Cortex of kidney (tissue), 1 donor: ENCODE data around the gene HHIPL2.

Experiments used
- DNase-seq: peaks from one replicate; lab custom pipeline; 2025; lab: John Stamatoyannopoulos, UW

The HHIPL2 gene

DNA sequence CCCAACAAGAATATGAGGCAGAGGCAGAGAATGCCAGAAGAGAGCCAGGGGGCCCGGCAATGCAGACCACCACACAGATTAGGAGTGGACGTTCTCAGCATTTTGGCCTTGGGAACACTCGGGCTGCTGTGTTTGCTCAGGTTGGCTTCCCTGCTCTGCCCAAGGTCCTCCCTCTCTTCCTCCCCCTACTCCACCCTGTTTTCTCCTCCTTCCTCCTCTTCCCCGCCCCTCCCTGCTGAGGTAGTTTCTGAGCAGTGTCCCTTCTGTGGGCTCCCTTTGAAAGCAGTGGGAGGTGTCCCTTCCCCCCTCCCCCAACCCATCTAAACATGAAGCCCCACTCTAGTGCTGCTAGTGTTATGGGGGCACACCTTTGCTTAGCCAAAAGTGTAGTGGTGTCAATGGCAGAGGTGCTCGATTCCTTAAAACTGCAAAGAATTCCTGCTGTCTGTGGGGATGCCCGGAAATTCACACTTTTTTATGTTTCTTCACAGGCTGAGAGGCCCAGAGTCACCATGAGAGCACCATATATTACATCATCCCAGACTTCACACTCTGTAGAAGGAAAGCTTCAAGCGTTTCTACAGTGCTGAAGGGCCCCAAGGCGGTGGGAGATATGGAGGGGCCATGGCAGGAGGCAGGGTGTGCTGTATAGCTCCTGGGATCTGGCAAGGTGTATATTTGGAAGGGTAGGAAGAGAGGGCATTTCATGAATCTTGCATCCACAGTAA, at the start of gene HHIPL2:
Gene HHIPL2, minus strand, starts transcription at position 161 of the 728 bp plus-strand sequence. Its CDS starts 60 bp downstream, at position 101.
- DNase-seq = no peak

DNA sequence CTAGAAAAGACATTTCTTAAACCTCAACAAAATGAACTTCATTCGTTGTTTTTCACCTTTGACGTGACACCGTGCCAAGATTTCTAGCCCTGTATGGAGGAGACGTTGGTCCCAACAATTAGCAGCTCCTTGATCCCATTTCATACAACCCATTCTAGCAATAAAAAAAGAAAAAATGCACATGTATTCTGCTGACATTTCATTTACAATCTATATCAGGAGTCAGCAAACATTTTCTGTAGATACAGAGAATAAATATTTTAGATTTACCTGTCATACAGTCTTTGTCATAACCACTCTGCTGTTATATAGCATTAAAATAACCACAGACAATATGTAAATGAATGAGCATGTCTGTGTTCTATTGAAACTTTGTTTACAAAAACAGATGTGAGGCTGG, 48.8 kb upstream of the HHIPL2 start:
- no peak for DNase-seq

DNA sequence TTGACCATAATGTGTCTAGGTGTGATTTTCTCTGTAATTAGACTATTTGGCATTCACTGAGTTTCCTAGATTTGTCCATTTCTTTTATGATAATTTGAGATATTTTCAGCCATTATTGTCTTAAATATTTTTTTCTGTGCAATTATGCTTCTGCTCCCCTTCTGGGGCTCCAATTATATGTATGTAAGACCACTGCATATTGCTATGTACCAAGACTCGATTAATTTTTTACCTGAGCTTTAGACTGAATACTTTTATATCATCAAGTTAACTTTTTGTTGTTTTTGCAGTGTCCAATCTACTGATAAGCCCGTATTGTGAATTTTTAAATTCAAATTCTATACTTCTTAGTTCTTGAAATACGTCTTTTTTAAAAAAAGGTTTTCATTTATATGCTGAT, 46.9 kb upstream of the HHIPL2 start:
- DNase-seq = no peak

DNA sequence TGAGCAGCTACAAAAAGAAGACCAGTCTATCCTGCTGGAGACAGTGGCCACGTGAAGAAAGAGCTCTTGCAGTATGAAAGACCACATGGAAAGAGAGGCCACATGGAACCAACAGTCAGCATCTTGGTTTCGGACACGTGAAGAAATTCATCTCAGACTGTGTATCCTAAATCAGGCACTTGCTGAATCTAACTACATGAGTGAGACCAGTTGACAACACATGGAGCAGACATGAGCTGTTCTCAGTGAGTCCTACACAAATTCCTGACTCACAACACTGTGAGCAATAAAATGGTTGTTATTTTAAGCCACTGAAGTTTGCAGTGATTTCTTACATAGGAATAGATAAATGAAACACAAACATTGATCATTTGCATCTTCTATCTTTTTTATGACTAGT, 44.3 kb upstream of the HHIPL2 start:
- DNase-seq = no peak

DNA sequence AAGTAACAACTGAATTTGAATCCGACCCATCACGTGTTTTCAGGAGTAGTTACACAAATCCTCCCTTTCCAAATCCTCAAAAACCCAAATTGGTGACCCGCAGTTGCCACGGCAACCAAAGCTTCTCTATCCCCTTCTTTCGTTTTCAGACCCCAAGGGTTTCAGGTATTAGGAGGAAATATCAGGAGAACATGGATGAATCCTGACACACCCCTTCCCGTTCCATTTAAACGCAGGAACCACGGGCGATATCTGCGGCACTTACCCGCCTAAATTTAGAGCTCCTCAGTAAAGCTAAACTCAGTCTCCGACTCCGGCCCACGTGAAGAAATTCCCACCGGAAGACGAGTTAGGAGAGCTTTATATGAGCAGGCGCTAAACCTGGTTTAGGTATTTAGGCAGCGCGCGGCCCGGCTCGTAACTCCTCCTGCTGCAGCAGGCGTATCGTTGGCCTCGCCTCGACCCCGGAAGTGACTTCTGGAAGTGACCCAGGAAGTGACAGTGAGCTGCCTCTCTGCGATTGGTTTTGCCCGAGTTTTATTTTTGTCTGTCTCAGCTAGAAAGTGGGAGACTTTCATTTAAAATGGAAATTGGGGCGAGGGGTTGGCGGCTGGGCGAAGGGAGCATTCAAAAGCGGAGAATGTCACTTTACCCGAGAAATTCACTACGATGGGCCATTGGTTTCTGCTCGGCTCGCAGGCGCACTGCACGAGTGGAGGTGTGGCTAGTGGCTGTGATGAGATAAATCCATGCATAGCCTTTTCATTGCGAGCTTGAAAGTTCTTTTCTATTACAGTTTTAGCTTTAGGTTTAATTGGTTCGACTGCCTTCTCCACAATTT, 41.8 kb upstream of the HHIPL2 start, which contains the start of gene TAF1A:
Gene TAF1A, minus strand, starts transcription at position 472 of the 841 bp plus-strand sequence.
- DNase-seq = no peak

DNA sequence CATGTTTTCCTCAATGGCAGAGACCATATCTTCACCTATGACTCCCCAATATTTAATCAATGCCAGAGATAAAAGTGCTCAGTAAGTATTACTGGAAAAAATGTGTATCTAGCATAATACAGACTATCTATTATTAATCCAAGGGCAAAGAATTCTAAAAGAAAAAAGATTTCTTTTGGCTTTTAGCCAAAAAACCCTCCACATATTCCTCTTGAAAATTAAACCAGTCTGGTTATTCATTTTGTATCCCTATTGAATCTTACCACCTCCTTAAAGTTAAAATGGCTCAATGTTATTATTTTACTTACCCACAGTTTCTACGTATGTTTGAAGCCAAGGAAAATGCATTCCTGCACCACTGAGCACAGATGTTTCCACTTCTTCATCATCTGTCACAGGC, 40.2 kb upstream of the HHIPL2 start:
- no peak for DNase-seq

DNA sequence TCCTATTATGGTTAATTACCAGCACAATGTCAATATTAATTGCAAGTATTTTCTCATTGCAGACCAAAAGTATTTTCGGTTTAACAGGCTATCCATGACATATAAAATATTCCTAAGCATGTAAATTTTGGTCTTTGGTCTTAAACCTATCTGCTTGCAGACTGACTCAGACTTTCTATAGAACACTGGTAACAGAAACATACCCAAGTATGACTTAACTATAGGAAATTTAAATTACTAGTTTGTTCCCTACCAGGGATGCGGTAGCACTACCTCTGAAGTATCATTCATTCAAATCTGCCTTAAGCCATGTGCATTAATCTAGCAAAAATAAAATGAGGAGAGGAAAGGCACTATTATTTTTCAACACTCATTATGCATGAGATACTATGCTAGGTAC, 38.9 kb upstream of the HHIPL2 start:
- no peak for DNase-seq

DNA sequence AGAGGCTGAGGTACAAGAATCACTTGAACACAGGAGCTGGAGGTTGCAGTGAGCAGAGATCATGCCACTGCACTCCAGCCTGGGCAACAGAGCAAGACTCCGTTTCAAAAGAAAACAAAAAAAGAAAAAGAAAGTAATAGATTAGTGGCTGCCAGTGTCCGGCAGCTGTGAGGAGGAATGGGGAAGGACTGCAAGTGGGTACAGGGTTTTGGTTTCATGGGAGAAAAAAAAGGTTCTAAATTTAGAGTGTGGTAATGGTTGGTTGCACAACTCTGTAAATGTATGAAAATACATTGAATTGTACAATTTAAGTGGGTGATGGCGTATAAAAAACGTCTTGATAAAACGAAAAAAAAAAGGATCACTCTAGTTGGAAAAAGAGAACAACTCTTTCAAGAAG, 35.2 kb upstream of the HHIPL2 start:
- DNase-seq = no peak

DNA sequence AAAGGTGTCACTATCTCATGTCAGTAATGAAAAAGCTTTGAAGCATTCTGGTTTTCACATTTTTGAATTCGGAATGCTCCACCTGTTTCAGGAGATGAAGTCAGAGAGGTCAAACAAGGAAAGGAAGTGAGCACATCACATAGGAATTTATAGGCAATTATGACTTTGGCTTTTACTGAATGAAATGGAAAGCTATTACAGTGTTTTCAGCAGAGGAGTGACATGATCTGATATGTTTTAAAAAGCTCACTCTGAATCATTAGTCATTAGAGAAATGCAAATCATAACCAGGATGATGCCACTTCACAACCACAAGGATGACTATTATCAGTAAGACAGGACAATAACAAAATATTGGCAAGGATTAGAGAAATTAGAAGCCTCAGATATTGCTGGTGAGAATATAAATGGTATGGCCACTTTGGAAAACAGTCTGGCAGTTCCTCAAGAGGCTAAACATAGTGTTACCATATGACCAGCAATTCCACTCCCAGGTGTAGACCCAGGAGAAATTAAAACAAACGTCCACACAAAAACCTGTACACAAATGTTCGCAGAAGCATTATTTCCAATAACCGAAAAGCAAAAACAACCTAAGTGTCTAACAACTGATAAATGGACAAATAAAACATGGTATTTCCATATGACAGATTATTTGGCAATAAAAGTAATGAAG, 34.3 kb upstream of the HHIPL2 start:
- no peak for DNase-seq

DNA sequence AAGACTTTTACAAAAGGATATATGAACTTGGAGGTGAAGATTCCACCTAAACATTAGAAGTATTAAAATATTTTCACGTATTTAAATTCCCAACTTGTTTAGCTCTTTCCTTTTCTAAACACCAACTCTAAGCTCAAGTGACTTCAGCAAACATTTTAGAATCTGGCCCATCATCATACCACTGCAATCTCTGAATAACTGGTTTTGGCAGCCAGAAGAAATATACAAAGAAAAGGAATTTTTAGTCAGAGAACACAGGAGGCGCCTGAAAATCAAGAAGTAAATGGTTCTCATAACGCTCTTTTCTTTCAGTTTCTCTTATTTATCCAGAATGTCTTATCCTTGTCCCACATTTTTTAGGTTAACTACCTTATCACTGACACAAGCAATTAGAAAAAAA, 31.4 kb upstream of the HHIPL2 start:
- no peak for DNase-seq

DNA sequence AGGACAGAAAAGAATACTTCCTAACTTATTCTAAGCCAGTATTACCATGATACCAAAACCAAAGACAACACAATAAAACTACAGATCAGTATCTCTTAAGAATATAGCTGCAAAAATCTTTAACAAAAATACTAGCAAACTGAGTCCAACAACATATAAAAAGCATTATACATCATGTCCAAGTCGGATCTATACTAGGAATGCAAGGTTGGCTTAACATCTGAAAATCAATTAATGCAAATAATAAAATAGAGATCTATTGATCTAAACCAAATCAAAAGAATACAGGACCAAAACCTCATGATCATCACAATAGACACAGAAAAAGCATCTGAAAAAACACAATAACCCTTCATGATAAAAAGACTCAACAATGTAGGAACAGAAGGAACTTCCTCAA, 22.9 kb upstream of the HHIPL2 start:
- no peak for DNase-seq

DNA sequence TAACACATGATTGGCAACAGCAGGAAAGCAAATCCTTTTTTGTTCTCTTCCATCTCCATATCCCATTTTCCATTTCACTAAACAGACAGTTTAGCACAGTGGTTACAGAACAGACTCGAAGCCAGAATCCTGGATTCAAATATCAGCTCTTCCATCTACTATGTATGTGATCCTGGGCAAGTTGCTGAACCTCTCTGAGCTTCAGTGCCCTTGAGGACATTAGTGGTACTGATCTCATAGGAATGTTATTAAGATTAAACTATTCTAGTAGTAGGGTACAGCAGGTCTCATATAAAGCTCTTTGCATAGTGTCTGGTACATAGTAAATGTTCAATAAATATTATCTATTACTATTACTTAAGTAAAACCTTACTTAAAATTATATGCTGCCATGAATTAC, 13.8 kb upstream of the HHIPL2 start:
- no peak for DNase-seq

DNA sequence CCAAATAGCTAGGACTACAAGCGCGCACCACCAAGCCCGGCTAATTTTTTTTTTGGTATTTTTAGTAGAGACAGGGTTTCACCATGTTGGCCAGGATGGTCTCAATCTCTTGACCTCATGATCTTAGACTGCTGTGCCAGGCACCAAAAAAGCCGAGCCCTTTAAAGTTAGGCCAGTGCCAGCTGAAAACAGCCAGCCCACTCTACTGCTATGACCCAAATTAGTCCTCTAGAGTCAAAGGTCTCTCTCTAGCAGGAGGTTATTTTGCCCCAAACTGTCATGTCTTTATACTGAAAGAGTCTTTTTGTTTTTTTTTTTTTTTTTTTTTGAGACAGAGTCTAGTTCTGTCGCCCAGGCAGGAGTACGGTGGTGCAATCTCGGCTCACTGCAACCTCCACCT, 9.7 kb upstream of the HHIPL2 start:
- no peak for DNase-seq

DNA sequence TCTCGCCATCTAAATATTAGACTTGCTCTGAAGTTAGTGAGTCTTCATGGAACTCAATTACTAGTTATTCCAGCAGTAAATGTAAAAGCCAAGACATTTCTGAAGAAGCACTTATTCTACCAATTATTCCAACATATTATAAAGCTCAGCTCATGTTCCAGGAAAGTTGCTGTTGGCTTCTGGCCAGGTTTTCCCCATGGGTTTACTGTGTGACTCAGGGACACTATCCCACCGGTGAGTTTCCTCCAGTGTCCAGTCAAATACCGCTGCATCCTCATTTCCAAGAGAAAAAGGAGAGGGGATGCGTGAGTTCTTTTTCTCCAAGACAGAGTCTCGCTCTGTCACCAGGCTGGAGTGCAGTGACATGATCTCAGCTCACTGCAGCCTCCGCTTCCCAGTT, 9.2 kb upstream of the HHIPL2 start:
- no peak for DNase-seq

DNA sequence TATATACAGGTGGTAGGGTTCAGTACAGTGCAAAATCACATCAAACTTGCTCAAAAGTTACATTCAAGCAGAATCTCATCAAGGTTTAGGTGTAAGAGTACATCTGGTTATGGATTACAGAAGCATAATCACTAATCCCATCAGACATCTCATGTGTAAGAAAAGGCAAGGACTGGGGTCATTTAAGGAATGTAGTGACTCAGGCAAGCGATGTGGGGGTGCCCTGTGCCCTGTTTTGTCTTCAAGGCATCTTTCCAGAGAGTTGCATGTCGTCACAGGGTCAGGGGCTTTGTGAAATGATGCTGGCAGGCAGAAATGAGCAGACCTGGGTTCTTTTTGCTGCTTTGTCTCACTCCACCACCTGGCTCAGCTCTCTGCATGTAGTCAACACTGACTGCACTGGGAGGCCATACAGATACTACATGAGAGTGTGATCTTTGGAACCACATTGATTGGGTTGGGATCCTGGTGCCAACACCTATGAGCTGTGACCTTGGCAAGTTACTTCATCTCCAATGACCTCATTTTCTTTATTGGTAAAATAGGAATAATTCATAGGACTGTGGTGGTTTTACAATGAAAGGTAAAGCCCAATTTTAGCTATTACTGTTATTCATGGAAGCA, 8.2 kb upstream of the HHIPL2 start:
- no peak for DNase-seq

DNA sequence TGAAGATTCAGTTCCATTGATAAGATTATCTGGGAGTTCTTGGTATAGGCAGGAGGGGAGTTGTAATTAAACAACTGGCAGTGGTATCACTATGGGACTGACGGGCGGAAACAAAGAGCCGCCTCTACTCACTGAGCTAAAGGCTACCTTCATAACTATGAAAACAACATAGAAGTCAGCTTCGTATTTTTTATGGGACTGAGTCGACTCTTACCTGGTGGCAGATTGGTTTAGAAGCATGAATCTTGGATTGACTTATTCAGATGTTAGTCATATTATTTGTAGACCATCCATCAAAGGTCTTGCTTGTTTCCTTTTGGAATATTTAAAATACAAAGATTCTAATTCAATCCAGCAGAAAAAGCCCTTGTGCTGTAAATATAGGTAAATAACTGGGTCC, 6.3 kb upstream of the HHIPL2 start:
- DNase-seq = no peak

DNA sequence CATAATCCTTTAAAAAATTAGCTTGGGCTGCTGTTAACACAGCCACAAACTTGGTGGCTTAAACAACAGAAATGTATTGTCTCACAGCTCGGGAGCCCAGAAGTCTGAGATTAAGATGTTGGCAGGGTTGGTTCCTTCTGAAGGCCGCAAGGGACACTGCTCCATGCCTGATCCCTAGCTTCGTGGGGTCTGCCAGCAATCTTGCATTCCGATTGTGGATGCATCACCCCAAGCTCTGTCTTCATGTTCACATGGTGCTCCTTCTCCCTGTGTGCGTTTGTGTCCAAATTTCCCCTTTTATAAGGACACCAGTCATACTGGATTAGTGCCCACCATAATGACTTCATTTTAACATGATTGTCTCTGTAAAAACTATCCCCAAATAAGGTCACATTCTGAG, 5.0 kb upstream of the HHIPL2 start:
- DNase-seq = no peak

DNA sequence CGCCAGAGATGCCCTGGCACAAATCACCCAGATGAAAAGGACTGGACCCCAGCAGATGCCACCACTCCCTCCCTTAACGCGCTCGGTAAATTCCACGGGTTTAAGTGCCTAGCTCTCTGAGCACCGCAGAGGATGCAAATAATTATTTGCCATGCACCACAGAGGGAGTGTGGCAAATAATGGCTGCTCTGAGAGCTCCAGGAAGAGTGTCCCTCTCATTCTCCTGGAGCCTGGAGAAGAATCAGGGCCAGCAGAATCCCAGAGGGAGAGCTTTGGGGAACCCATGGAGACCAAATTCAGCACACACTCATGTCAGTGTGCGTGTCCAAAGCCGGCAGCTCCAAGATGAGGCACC, 667 bp downstream of the HHIPL2 start:
- no peak for DNase-seq

DNA sequence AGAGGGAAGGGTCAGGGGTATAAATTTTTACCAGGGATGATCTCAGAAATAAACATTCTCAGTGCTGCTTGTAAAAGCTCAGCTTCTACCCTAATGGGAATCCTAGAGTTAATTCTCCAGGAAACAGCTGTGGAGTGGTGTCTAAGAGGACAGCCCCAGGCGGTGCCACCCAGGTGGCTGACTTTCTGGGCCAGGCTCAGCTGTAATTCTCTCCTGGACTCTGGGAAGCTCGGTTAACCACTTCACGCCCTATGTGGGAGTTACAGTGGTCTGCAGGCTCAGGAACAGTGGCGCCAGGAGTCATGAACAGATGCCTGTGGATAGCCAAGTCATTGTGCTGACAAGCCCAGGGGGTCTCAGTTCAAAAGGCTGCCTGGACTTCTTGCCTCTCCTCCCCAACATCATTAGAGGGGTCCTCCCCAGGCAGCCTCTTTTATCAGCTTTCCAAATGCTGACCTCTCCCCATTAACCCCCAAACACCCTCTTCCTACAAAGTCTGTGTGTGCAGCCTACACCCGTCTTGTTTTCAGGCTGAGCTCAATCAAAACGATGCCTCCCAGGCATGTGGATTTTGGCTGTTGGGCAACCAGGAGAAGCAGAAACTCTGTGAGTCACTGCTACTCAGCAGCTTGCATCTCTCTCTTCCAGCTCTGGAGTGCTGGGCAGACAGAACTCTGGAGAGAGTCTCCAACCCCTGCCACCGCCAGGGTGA, 1.2 kb downstream of the HHIPL2 start:
- DNase-seq = no peak

DNA sequence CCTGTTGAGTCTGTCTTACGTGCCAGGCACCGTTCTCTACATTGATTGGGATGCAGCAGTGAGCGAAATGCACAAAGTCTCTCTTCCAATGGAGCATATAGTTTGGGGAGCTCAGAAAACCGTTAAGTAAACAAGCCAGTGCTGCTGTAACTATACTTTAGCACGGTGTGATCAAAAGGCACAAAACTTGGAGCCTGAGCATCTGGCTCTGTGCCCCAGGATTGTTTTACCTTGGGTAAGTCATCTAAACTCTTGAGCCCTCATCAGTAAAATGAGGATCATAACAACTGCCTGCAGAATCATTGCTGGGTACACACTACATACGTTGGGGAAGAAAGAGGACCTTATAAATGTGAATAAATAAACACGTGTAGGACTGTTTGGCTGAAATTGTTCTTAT, 1.8 kb downstream of the HHIPL2 start:
- no peak for DNase-seq

DNA sequence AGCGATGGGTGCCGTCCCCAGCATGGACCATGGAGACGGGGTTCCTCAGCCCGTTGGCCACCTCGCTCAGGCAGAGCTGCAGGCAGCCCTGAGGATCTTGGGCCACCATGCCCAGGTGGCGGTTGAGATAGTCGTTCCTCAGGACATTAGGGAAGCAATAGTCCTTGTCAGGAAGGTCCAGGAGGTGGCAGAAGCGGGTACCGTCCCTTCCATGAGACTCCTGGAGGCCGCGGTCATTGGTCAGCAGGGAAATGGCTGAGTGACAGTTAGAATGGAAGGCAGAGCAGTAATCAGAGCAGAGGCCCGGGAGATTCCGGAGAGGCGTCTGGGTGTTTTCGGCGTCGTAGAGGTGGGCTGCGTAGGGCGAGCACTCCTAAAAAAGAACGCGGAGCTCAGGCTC, 4.1 kb downstream of the HHIPL2 start:
- DNase-seq = no peak

DNA sequence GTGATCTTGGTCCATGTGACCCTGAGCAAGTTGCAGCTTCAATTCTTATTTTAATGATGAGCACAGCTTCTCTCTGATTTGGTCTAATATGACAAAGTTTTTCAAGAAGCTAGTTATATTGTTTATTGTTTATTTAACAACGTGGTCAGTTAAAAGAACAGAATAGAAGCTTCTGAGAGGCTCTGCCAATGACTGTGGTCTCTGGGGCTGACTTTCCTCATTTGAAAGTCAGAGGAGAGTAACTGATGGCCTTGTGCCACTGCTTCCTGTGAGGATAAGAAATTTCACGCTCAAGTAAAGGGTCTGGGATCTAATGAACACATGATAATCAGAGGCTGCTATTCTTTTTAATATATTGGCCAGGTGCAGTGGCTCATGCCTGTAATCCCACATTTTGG, 7.3 kb downstream of the HHIPL2 start:
- no peak for DNase-seq
